Measurements from ENCODE around the gene TIMP3.

GRCh38 chr22:32793589-32793988 is 7.9 kb upstream of the TIMP3 start:
- TF ChIP-seq GATA2 (IDR thresholded peaks at IDR 0.05; ENCODE audit: low read depth, low read length) (no peak), GATA3 (IDR thresholded peaks at IDR 0.05; ENCODE audit: low read depth, low read length) (no peak)

Data from SH-SY5Y (cell line).